Aorta (tissue), 5 donors: ENCODE data around the gene KCNJ12. TPM values are rescaled to one million over a fixed set of nuclear protein-coding genes. Genes with fewer than 3 reads are reported as not detected.
"Not testable (repeated sequence)": the region's sequence is repeated elsewhere in the genome, so short reads cannot be mapped to it uniquely, and the experiment has no call there.

ENCODE experiments used
- ATAC-seq: fragments of 200-7000 bp; cut with Tn5 transposase; one replicate; pipeline ENCODE4 v1.9.1; 2022; ENCODE audit warnings: moderate library complexity; ENCODE audit not compliant: low FRiP score
- DNase-seq, 2 donors: peaks; one replicate each; pipeline ENCODE4 v3.0.0-alpha.2; 2020
- H3K27ac ChIP-seq, 2 donors: one replicate each; pipeline ENCODE4 v1.5.1; 2013; ENCODE audit warnings: low read length in 2 of 2, mild to moderate bottlenecking in 2 of 2, moderate library complexity in 2 of 2, control low read depth in 1 of 2, inconsistent platforms in 1 of 2, low read depth in 1 of 2
- H3K27me3 ChIP-seq, 2 donors: one replicate each; pipeline ENCODE4 v1.6.1; 2013; ENCODE audit warnings: control low read depth in 1 of 2, low read length in 1 of 2, mild to moderate bottlenecking in 1 of 2, moderate library complexity in 1 of 2; ENCODE audit not compliant: insufficient read depth in 2 of 2, control insufficient read depth in 1 of 2
- H3K36me3 ChIP-seq, 2 donors: one replicate each; pipeline ENCODE4 v1.6.1; 2013; ENCODE audit warnings: control low read depth in 1 of 2, low read length in 1 of 2, mild to moderate bottlenecking in 1 of 2; ENCODE audit not compliant: insufficient read depth in 2 of 2, control insufficient read depth in 1 of 2
- H3K4me1 ChIP-seq, 2 donors: one replicate each; pipeline ENCODE4 v1.6.1; 2013; ENCODE audit warnings: low read length in 2 of 2, control low read depth in 1 of 2, mild to moderate bottlenecking in 1 of 2, moderate library complexity in 1 of 2; ENCODE audit not compliant: insufficient read depth in 2 of 2, control insufficient read depth in 1 of 2
- H3K4me3 ChIP-seq, 2 donors: one replicate each; pipeline ENCODE4 v1.5.1; 2013; ENCODE audit warnings: low read length in 2 of 2, control low read depth in 1 of 2, mild to moderate bottlenecking in 1 of 2
- H3K9me3 ChIP-seq: one replicate; pipeline ENCODE4 v1.6.1; 2013; ENCODE audit warnings: mild to moderate bottlenecking, low read length; ENCODE audit not compliant: control insufficient read depth
- WGBS, 2 donors: extraction: QIAGEN DNeasy Blood & Tissue Kit; methylation state at CpG; one replicate each; pipeline ENCODE4 v1.1.7; 2013; 5-methylcytosine and 5-hydroxymethylcytosine counted together
- intact Hi-C, 2 donors: fragments of 100-400 bp; cut with DNase I; formaldehyde crosslinking; loops; one replicate each; pipeline versions ENCODE4 v1.14.2 to v1.15.0; 2022
- polyA plus RNA-seq, 2 donors: library from polyadenylated mRNA; stranded (reverse); fragments of 200-250 nt; gene quantifications; one replicate each; pipeline ENCODE4 v1.2.3, GENCODE V29; 2013
- total RNA-seq, 2 donors: library from RNA; stranded (reverse); fragmentation: NEBNext Ultra II Directional; extraction: Animal tissue kit (Norgen Biotek cat#: 25700); gene quantifications; one replicate each; pipeline ENCODE4 v1.2.1, GENCODE V29; 2021
- donor health status: healthy with polysubstance abuse.
- donor health status: Bipolar disorder and iron deficiency.
- donor health status: DM: no; HTN: no; CAD: no.
- donor health status: DM: no; HTN: no; CAD: no.
- donor health status: DM: yes; HTN: yes; CAD: no.

The KCNJ12 gene
- total and polyA plus RNA-seq, 4 donors = 0.13 to 4.0 (median 2.9) TPM; not detected in 1

DNA sequence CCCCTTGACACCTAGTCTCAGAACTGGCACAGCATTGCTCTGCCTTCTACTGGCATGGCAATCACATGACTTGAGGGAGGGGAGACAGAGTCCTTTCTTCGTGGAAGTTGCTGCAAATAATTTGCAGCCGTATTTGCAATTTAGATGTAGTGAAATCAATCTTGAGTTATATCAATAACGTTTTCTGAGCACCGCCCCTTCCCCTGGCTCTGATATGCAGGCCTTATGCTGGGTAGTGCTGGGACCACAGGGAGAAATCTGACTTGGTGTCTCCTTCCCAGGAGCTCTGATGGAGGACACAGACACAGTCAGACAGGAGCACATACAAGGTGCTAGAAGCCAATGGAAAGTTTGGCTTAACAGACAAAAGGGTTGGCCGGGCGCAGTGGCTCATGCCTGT, 35.8 kb upstream of the KCNJ12 start:
- H3K36me3 ChIP-seq, H3K9me3 ChIP-seq, H3K4me1 ChIP-seq, H3K4me3 ChIP-seq, H3K27ac ChIP-seq, H3K27me3 ChIP-seq, intact Hi-C loops, ATAC-seq: not testable (repeated sequence)
- DNase-seq = peak; percentile 11 to 14
- WGBS, 2 donors = 90 to 92% methylated on average over 6 of the region's 6 CpGs

DNA sequence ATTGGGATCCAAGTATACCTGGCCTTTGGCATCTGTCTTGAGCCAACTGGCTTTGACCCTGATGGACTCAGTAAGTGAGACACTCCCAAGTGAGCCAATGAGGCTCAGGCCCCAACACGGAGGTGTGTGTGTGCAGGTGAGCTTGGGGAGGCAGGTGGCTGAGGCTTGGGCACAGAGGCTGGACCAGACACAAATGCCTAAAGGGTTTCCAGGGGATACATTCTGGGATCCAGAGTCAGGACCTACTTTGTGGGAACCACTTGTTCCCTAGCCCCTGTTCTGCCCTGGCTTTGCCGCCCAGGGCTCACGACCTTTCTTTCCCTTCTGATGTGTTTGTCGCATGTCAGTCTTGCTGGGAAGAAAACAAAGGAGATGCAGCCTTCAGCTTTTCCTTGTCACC, 34.9 kb upstream of the KCNJ12 start:
- DNase-seq = peak in 1 of 2 donors; percentile 44
- WGBS, 2 donors = 86 to 89% methylated on average over 3 to 4 of the region's 4 CpGs
- intact Hi-C loops, H3K4me3 ChIP-seq, H3K27me3 ChIP-seq, H3K36me3 ChIP-seq, H3K9me3 ChIP-seq, ATAC-seq, H3K27ac ChIP-seq, H3K4me1 ChIP-seq: not testable (repeated sequence)

DNA sequence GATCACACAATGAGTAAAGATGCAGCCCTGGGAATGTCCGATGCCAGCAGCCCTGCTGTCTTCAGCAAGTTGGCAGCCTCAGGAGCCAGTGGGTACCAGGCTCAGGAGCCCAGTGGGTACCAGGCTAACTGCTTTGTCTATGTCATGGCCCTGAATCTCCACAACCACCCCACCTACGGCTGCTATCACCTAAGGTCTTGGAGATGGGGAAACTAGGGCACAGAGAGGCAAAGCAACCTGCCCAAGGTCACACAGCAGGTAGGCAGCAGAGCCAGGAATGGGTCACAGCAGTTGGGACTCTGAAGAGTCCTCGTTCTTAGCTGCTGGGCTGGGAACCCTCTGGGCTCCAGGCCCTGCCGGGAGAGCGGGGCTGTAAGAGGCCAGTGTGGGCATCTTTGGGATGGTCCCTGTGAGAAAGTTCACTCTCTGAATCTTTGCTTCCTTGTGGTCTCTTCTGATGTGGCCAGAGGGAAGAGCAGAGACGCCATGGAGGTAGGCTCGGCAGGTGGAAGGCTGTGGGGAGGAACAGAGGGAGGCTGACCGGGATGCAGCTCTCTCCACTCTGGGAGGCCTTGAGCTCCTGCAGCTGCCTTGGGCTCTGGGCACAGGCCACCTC, 34.1 kb upstream of the KCNJ12 start:
- 64 to 81% methylated on average over 8 of the region's 8 CpGs for WGBS, 2 donors
- H3K27me3 ChIP-seq, H3K27ac ChIP-seq, intact Hi-C loops, H3K4me1 ChIP-seq, H3K4me3 ChIP-seq, H3K9me3 ChIP-seq, H3K36me3 ChIP-seq, ATAC-seq: not testable (repeated sequence)
- peak in 1 of 2 donors; percentile 47 for DNase-seq

DNA sequence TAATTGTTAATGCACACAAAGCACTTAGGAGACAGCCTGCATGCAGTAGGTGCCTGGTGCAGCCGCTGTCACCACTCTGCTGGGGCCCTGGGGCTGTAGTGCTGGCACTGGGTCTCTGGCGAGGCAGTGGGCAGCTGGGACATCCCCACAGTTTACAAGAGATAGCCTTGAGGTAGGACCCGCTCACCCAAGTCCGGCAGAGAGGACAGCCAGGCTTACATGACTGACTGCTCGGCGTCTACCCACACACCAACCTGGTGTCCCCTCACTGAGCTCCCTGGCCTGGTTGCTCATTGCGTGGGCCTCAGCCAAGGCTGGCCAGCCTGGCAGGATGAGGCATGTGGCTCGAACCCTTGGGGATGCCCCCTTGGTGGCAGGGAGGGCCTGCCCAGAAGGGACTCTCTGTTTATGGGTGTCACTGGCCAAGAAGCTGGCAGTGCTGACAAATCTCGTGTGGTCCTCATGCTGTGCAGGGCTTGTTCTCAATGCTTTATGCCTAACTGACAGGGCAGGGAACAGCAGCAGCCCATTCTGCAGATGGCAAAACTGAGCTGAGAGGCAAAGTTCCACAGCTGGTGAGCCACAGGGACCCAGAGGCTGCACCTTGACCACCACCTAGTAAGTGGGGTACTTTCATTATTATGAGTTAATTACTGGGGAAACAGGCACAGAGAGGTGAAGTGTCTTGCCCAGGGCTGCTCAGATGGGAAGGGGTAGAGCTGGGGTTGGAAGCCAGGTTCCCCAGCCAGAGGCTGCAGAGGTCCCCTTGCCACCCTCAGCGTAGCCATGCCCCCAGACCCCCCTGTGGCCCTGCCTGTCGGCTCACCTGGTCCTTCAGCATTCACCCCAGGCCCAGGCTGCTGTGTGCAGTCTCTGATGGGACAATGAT, 32.9 kb upstream of the KCNJ12 start:
- H3K27me3 ChIP-seq, H3K4me1 ChIP-seq, intact Hi-C loops, H3K4me3 ChIP-seq, ATAC-seq, H3K27ac ChIP-seq, H3K9me3 ChIP-seq, H3K36me3 ChIP-seq: not testable (repeated sequence)
- peak; percentile 30 to 72 for DNase-seq
- WGBS, 2 donors = 70 to 71% methylated on average over 10 to 11 of the region's 11 CpGs

DNA sequence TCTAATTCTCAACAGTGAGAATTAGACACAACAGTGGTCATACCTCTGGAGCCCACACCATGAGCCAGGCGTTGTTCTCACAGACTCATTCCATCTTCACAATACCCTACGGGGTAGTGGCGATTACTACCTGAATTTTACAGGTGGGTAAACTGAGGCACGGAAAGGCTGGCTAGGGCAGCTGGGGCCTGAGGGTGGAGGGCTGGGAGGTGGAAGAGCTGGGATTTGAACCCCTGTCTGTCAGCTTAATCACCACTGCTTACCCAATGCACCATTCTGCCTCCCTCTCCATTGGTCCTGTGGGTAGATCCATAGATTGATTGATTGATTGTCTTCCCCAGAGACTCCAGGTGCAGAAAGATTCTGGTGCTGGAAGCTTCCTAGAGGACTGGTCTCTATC, 31.4 kb upstream of the KCNJ12 start:
- H3K27me3 ChIP-seq, ATAC-seq, H3K4me1 ChIP-seq, intact Hi-C loops, H3K27ac ChIP-seq, H3K36me3 ChIP-seq, H3K4me3 ChIP-seq, H3K9me3 ChIP-seq: not testable (repeated sequence)
- WGBS, 2 donors = 73 to 76% methylated on average over 4 of the region's 4 CpGs
- DNase-seq = peak in 1 of 2 donors; percentile 55

DNA sequence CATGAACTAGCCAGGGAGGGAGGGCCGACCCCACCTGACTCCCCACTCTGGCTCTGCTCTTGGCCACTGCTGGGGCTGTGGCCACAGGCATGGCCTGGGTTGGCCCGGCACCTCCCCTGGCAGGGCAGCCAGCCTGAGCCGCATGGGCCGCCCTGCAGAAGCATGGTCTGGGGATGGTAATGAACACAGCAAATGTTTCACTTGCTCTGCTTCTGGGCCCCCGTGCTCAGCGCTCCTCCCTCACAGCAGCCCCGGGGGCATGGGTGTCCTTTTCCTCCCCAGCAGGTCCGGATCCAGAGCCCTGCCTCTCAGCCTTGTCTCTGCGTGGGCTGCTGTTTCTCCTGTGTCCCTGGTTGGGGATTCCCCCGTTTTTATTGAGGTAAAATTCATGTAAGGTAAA, 30.9 kb upstream of the KCNJ12 start:
- Histone ChIP-seq H3K4me1 (no peaks in the 10 kb centered on the region), H3K36me3 (no peaks in the 10 kb centered on the region), H3K4me3 (no peak overlapping the region), H3K27me3 (no peaks in the 10 kb centered on the region), H3K9me3 (no peaks in the 10 kb centered on the region), H3K27ac (no peak overlapping the region)
- 83 to 88% methylated on average over 7 to 10 of the region's 10 CpGs for WGBS, 2 donors
- peak; percentile 33 to 71 for DNase-seq
- intact Hi-C loops = no loop called here
- ATAC-seq = no peak

DNA sequence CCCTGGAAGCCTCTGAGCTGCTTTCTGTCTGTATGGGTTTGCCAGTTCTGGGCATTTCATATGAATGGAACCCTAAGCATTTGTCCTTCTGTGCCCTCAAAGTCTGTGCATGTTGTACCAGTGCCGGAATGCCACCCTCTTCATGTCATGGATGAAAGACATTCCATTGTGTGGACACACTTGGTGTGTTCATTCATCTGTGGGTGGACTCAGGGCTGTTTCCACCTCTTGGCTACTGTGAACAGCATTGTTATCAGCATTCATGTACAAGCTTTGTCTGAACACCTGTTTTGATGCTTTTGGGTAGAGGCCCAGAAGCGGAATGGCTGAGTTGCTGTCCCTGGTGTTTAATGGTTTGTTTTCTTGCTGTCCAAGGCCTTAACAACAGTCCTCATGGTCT, 30.1 kb upstream of the KCNJ12 start:
- no CpG with 5 or more reads among the region's 2 CpGs for WGBS, 2 donors
- H3K27ac ChIP-seq, H3K27me3 ChIP-seq, H3K4me1 ChIP-seq, H3K9me3 ChIP-seq, DNase-seq, ATAC-seq, H3K4me3 ChIP-seq, intact Hi-C loops, H3K36me3 ChIP-seq: not testable (repeated sequence)

DNA sequence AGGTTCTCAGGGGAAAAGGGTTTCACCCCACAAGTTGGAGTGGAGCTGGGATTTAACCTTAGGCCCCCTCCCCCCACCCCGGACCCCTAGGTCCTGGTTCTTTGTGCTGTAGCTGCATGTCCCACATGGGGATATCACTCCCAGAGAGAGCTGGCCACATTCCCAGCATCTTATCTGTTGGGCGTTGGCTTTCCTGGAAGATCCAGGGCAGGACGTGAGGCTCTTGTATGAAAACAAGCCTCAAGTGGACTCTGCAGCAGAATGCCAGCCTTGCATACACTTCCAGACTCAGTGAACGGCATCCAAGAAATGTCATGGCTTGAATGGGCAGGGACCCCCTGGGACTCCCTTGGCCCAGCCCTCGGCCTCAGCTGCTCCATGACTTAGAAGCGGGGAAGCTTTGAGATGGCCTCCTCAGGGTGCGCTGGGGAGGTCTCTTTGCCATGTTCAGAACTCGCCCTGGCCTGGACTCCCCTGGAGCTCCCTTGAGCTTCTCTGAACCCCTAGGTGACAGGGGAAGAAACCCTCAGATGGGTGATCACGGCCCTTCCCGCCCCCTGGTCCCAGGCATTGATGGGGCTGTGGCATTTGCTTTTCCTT, 29.4 kb upstream of the KCNJ12 start:
- H3K4me1 ChIP-seq, H3K27ac ChIP-seq, H3K36me3 ChIP-seq, intact Hi-C loops, H3K9me3 ChIP-seq, H3K27me3 ChIP-seq, H3K4me3 ChIP-seq: not testable (repeated sequence)
- peak; percentile 14 for ATAC-seq
- DNase-seq = peak; percentile 59 to 76
- 10 to 25% methylated on average over 7 to 10 of the region's 10 CpGs for WGBS, 2 donors
